Endodermal cell (in vitro differentiated cells): Measurements from ENCODE around the gene CD36. TPM values are rescaled to one million over a fixed set of nuclear protein-coding genes. Genes with fewer than 3 reads are reported as not detected.

ENCODE experiments used
- DNase-seq: peaks from one replicate; pipeline ENCODE4 v3.0.0-alpha.2; 2017
- H3K27ac ChIP-seq: 2 replicates; pipeline ENCODE4 v1.5.1; 2013; ENCODE audit warnings: mild to moderate bottlenecking, low read depth, low read length, moderate library complexity
- H3K27me3 ChIP-seq: 2 replicates; pipeline ENCODE4 v1.6.1; 2013; ENCODE audit warnings: mild to moderate bottlenecking, low read length, moderate library complexity; ENCODE audit not compliant: insufficient read depth, control insufficient read depth, poor library complexity, severe bottlenecking
- H3K36me3 ChIP-seq: 2 replicates; pipeline ENCODE4 v1.7.0; 2013; ENCODE audit warnings: mild to moderate bottlenecking, low read length, moderate library complexity; ENCODE audit not compliant: control insufficient read depth, insufficient read depth
- H3K4me1 ChIP-seq: one replicate; pipeline ENCODE4 v1.7.0; 2013; ENCODE audit warnings: low read length; ENCODE audit not compliant: control insufficient read depth, insufficient read depth
- H3K4me3 ChIP-seq: 2 replicates; pipeline ENCODE4 v1.5.1; 2013; ENCODE audit warnings: mild to moderate bottlenecking, low read length, moderate library complexity
- H3K9ac ChIP-seq: 2 replicates; pipeline ENCODE4 v1.6.1; 2013; ENCODE audit warnings: mild to moderate bottlenecking, low read length, moderate library complexity; ENCODE audit not compliant: poor library complexity, severe bottlenecking; ENCODE audit errors: extremely low read depth
- H3K9me3 ChIP-seq: 2 replicates; pipeline ENCODE4 v1.6.1; 2013; ENCODE audit warnings: mild to moderate bottlenecking, low read length, moderate library complexity; ENCODE audit not compliant: control insufficient read depth
- H3K27ac Mint-ChIP-seq: 2 replicates; pipeline ENCODE4 v1.8.0; 2020; ENCODE audit warnings: mixed read lengths
- H3K27me3 Mint-ChIP-seq: 2 replicates; pipeline ENCODE4 v1.8.0; 2021; ENCODE audit warnings: mild to moderate bottlenecking, mixed read lengths; ENCODE audit not compliant: insufficient read depth
- H3K36me3 Mint-ChIP-seq: 2 replicates; pipeline ENCODE4 v1.8.0; 2020; ENCODE audit warnings: low read depth, mixed read lengths
- H3K4me1 Mint-ChIP-seq: 2 replicates; pipeline ENCODE4 v1.8.0; 2020; ENCODE audit warnings: mixed read lengths
- H3K4me3 Mint-ChIP-seq: 2 replicates; pipeline ENCODE4 v1.8.0; 2020; ENCODE audit warnings: mild to moderate bottlenecking, moderate library complexity, mixed read lengths
- H3K9me3 Mint-ChIP-seq: 2 replicates; pipeline ENCODE4 v1.8.0; 2020; ENCODE audit warnings: mild to moderate bottlenecking, mixed read lengths
- WGBS, 2 experiments: methylation state at CpG; one replicate each; pipeline versions ENCODE4 v1.1.5 to v1.1.7; 2013; ENCODE audit warnings: missing lambda C conversion rate in 2 of 2, mixed read lengths in 1 of 2; ENCODE audit not compliant: insufficient coverage in 1 of 2, insufficient read length in 1 of 2; 5-methylcytosine and 5-hydroxymethylcytosine counted together
- total RNA-seq, 2 donors: library from RNA; stranded (reverse); fragmentation: NEBNext Ultra II Directional in 1 of 2; extraction: Animal tissue kit (Norgen Biotek cat#: 25700) in 1 of 2; gene quantifications; 2 replicates in 1 of 2; 3 replicates in 1 of 2; pipeline ENCODE4 v1.2.1, GENCODE V29; 2021
- TF ChIP-seq, protein P1 (sequence below): fragments of 200-600 bp; sonication (generic); conservative IDR thresholded peaks from 2 replicates; pipeline ENCODE4 v1.5.0; 2021; ENCODE audit warnings: antibody characterized with exemption, mild to moderate bottlenecking

Gene CD36
- total RNA-seq, 2 donors from 2014 or later = 0.18 to 0.29 TPM

DNA sequence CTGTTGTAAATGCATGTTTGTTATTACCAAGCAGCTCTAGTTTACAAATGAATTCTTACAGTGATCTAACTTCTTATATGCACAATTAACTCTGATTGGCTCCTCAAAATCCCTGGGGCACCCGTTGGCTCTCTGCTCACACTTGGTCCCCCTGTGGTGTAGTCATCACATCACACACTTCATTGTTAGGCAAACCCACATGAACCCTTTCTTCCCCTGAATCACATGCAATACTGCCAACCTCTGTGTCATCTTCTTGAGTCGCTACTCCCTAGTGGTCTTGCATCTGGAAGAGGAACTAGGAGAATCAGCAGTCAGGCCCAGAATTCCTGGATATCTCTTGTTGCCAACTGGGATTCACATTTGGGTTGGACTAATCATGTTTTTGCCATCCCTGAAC is 73.1 kb downstream of the CD36 start:
- no peak overlapping the region for H3K27ac Mint-ChIP-seq
- H3K36me3 Mint-ChIP-seq = peaks cover 4% of the 10 kb centered on the region
- TF ChIP-seq, protein P1, sequence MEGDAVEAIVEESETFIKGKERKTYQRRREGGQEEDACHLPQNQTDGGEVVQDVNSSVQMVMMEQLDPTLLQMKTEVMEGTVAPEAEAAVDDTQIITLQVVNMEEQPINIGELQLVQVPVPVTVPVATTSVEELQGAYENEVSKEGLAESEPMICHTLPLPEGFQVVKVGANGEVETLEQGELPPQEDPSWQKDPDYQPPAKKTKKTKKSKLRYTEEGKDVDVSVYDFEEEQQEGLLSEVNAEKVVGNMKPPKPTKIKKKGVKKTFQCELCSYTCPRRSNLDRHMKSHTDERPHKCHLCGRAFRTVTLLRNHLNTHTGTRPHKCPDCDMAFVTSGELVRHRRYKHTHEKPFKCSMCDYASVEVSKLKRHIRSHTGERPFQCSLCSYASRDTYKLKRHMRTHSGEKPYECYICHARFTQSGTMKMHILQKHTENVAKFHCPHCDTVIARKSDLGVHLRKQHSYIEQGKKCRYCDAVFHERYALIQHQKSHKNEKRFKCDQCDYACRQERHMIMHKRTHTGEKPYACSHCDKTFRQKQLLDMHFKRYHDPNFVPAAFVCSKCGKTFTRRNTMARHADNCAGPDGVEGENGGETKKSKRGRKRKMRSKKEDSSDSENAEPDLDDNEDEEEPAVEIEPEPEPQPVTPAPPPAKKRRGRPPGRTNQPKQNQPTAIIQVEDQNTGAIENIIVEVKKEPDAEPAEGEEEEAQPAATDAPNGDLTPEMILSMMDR = no peak
- Histone ChIP-seq H3K27me3 (no peaks in the 10 kb centered on the region), H3K36me3 (no peaks in the 10 kb centered on the region), H3K9ac (no peak overlapping the region), H3K4me1 (no peaks in the 10 kb centered on the region), H3K27ac (no peak overlapping the region), H3K9me3 (no peaks in the 10 kb centered on the region), H3K4me3 (no peak overlapping the region)
- DNase-seq = no peak
- peaks cover 9% of the 10 kb centered on the region for H3K9me3 Mint-ChIP-seq
- H3K27me3 Mint-ChIP-seq = no peaks in the 10 kb centered on the region
- peaks cover 35% of the 10 kb centered on the region for H3K4me1 Mint-ChIP-seq
- no peak overlapping the region for H3K4me3 Mint-ChIP-seq
- 67 to 70% methylated on average over 2 of the region's 2 CpGs for WGBS, 2 experiments

DNA sequence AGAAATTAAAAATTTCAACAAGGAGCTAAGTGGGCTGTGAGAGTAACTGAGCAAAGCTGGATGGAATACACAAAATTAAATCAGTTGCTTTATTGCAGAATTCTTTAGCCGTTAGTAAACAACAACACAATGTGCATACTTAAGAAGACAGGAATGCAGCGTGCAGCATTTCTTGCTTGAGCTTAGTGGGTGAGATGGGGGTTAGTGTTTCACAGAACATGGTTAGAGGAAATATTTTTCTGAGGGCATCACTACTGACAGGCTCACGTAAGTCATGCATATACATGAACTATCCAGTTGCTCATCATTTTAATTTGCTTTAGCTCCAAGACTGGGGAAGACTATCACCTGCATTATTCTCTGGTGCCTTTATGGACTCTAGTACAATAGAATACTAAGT is 80.8 kb downstream of the CD36 start:
- Mint-ChIP-seq H3K4me1 (peaks cover 27% of the 10 kb centered on the region), H3K36me3 (no peaks in the 10 kb centered on the region), H3K9me3 (peaks cover 4% of the 10 kb centered on the region), H3K4me3 (no peak overlapping the region), H3K27ac (no peak overlapping the region), H3K27me3 (no peaks in the 10 kb centered on the region)
- DNase-seq = no peak
- no peak overlapping the region for H3K27ac ChIP-seq
- H3K36me3 ChIP-seq = no peaks in the 10 kb centered on the region
- H3K4me1 ChIP-seq = peaks cover 11% of the 10 kb centered on the region
- no peak overlapping the region for H3K9ac ChIP-seq
- 86 to 89% methylated on average over 2 to 3 of the region's 3 CpGs for WGBS, 2 experiments
- TF ChIP-seq, protein P1 = no peak
- no peaks in the 10 kb centered on the region for H3K27me3 ChIP-seq
- H3K9me3 ChIP-seq = no peaks in the 10 kb centered on the region
- H3K4me3 ChIP-seq = no peak overlapping the region

DNA sequence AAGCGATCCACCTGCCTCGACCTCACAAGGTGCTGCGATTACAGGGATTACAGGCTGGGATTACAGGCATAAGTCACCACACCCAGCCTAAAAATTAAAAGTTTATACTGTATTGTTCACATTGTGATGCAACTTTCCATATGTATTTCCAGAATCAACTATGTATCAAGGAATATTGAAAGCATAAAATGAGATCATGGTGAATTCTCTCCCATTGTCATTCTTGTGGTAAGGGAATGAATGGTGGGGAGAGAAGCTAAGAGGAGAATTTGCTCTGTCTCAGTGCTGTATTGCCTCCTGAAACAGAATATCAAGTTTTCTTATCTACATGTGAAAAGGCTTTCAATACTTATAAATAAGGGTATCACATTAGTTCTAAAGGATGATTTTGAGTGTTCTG is 81.7 kb downstream of the CD36 start:
- Mint-ChIP-seq H3K4me3 (no peak overlapping the region), H3K9me3 (peaks cover 4% of the 10 kb centered on the region), H3K27ac (no peak overlapping the region), H3K4me1 (peaks cover 32% of the 10 kb centered on the region), H3K36me3 (no peaks in the 10 kb centered on the region), H3K27me3 (no peaks in the 10 kb centered on the region)
- TF ChIP-seq, protein P1 = no peak
- H3K4me1 ChIP-seq = peaks cover 11% of the 10 kb centered on the region
- 96 to 100% methylated on average over 3 of the region's 3 CpGs for WGBS, 2 experiments
- no peak overlapping the region for H3K9ac ChIP-seq
- no peaks in the 10 kb centered on the region for H3K36me3 ChIP-seq
- no peak overlapping the region for H3K27ac ChIP-seq
- no peak for DNase-seq
- H3K27me3 ChIP-seq = no peaks in the 10 kb centered on the region
- no peaks in the 10 kb centered on the region for H3K9me3 ChIP-seq
- no peak overlapping the region for H3K4me3 ChIP-seq
